Activated gamma-delta T cell treated with anti-CD3 and anti-CD28 coated beads, Interleukin-2, amount 50 U/mL, for 16 hours (primary cell): ENCODE data around the gene NECAB3.

ENCODE experiments used
- DNase-seq: peaks from one replicate; pipeline ENCODE4 v3.0.0-alpha.2; 2020; ENCODE audit warnings: low read depth

The NECAB3 gene

DNA sequence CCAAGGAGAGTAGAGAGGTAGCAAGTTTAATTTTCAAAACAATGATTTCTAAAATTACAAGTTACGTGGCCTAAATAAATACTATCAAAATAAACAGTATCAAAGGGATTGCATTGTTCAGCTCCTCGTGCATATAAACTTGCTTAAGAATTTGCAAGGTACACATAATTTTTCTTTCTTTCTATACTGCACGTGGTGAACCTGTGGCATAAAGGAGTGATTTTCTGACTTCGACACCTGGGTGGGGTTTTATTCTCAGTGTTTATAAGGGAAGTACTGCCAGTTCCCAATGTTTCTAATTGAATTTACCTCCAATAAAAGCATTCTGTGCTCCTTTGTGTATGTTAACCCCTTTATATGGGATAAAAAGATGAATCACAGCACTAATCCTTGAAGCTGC, 62.2 kb downstream of the NECAB3 start:
- no peak for DNase-seq

DNA sequence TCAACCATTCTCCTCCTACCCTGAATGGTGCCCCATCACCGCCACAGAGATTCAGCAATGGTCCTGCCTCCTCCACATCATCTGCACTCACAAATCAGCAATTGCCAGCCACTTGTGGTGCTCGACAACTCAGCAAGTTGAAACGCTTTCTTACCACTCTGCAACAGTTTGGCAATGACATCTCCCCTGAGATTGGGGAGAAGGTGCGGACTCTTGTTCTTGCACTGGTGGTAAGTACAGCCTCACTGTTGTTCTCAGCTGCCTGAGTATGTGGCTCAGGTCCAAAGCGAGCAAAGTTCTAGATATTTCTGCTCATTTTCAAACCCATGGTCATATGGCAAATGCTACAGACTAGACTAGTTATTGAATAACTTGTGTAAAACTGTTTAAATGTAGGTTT, 63.1 kb downstream of the NECAB3 start:
- DNase-seq, result no peak

DNA sequence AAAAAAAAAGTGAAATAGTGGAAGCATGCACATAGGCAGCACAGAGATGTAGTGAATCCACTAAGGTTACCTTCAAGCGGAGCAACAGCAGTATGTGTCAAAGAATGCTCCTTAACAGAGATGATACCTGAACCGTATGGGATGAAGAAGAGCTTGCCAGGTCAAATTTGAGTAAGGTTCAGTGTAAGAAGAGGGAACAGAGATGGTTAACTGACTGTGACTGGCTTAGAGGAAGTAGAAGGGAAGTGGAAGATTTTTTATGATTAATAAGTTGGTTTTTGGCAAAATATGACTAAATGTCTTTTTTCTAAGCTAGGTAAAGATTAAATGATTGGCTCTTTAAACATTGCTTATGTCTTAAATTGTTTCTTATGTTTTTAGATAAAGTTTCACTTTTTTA, 64.7 kb downstream of the NECAB3 start:
- no peak for DNase-seq
